ENCODE data around the gene INCA1.

GRCh38 chr17:4947411-4948165 is 49.7 kb downstream of the INCA1 start:
- TF ChIP-seq CTCF (IDR thresholded peaks at IDR 0.05) (no peak), POLR2A (IDR thresholded peaks at IDR 0.05) (no peak)
